CD14-positive monocyte (primary cell): ENCODE measurements around the gene ISCA2. TPM values are rescaled to one million over a fixed set of nuclear protein-coding genes. Genes with fewer than 3 reads are reported as not detected.

Experiments used
- DNase-seq, 3 donors: peaks; one replicate each; pipeline ENCODE4 v3.0.0-alpha.2; 2011 to 2022
- H2AFZ ChIP-seq: 2 replicates; pipeline ENCODE4 v1.6.0; 2012; ENCODE audit warnings: mild to moderate bottlenecking, low read depth, low read length, inconsistent platforms; ENCODE audit not compliant: insufficient read depth, poor library complexity, severe bottlenecking
- H3K27ac ChIP-seq, 2 donors: 1 replicate in 1 of 2; 2 replicates in 1 of 2; pipeline ENCODE4 v1.5.1; 2012 to 2013; ENCODE audit warnings: low read length in 2 of 2, control low read depth in 1 of 2, inconsistent platforms in 1 of 2, low read depth in 1 of 2, mild to moderate bottlenecking in 1 of 2
- H3K27me3 ChIP-seq, 2 donors: one replicate each; pipeline versions ENCODE4 v1.6.0 to v1.6.1; 2011 to 2013; ENCODE audit warnings: low read length in 2 of 2; ENCODE audit not compliant: control insufficient read depth in 2 of 2, insufficient read depth in 2 of 2
- H3K36me3 ChIP-seq, 2 donors: replicated peaks in 1 of 2; 1 replicate in 1 of 2; 2 replicates in 1 of 2; pipeline versions ENCODE4 v1.5.1 to v1.6.1; 2012 to 2013; ENCODE audit warnings: low read length in 2 of 2, control low read depth in 1 of 2, inconsistent platforms in 1 of 2, mild to moderate bottlenecking in 1 of 2; ENCODE audit not compliant: insufficient read depth in 2 of 2, control insufficient read depth in 1 of 2
- H3K4me1 ChIP-seq, 2 donors: 1 replicate in 1 of 2; 2 replicates in 1 of 2; pipeline versions ENCODE4 v1.5.1 to v1.6.1; 2012 to 2013; ENCODE audit warnings: low read length in 2 of 2, control low read depth in 1 of 2, inconsistent platforms in 1 of 2, mild to moderate bottlenecking in 1 of 2, moderate library complexity in 1 of 2; ENCODE audit not compliant: insufficient read depth in 2 of 2, control insufficient read depth in 1 of 2
- H3K4me2 ChIP-seq: replicated peaks from 2 replicates; pipeline ENCODE3; 2012; ENCODE audit warnings: low read length, moderate library complexity, mild to moderate bottlenecking; ENCODE audit not compliant: poor library complexity, severe bottlenecking; ENCODE audit errors: extremely low read depth
- H3K4me3 ChIP-seq, 3 experiments: fragments of 200-600 bp in 1 of 3; sonication (generic) in 1 of 3; replicated peaks in 1 of 3; 1 replicate in 2 of 3; 2 replicates in 1 of 3; pipeline ENCODE4 v1.5.1; 2011 to 2013; ENCODE audit warnings: low read length in 3 of 3, mild to moderate bottlenecking in 3 of 3, control low read depth in 2 of 3, low read depth in 2 of 3, inconsistent platforms in 1 of 3, moderate library complexity in 1 of 3
- H3K79me2 ChIP-seq: 2 replicates; pipeline ENCODE4 v1.6.0; 2012; ENCODE audit warnings: mild to moderate bottlenecking, control low read depth, inconsistent platforms, low read length, moderate library complexity; ENCODE audit not compliant: insufficient read depth
- H3K9ac ChIP-seq: 2 replicates; pipeline ENCODE4 v1.6.0; 2017; ENCODE audit warnings: low read length, mild to moderate bottlenecking; ENCODE audit not compliant: insufficient read depth, poor library complexity, severe bottlenecking
- H3K9me3 ChIP-seq, 2 donors: replicated peaks in 1 of 2; 1 replicate in 1 of 2; 2 replicates in 1 of 2; pipeline versions ENCODE4 v1.5.1 to v1.6.1; 2012 to 2013; ENCODE audit warnings: low read length in 2 of 2, control low read depth in 1 of 2; ENCODE audit not compliant: control insufficient read depth in 1 of 2, insufficient read depth in 1 of 2
- H4K20me1 ChIP-seq: 2 replicates; pipeline ENCODE4 v1.6.0; 2012; ENCODE audit warnings: mild to moderate bottlenecking, low read length, control low read depth, moderate library complexity; ENCODE audit not compliant: insufficient read depth
- H3K27ac Mint-ChIP-seq, 7 donors: one replicate each; pipeline ENCODE4 v1.8.0; 2020; ENCODE audit warnings: mild to moderate bottlenecking in 7 of 7, mixed read lengths in 7 of 7, moderate library complexity in 6 of 7, inconsistent platforms in 2 of 7
- H3K27me3 Mint-ChIP-seq, 3 donors: one replicate each; pipeline ENCODE4 v1.8.0; 2021 to 2022; ENCODE audit warnings: low read depth in 3 of 3, mild to moderate bottlenecking in 3 of 3, mixed read lengths in 3 of 3, moderate library complexity in 3 of 3, inconsistent platforms in 1 of 3
- H3K36me3 Mint-ChIP-seq, 2 donors: one replicate each; pipeline ENCODE4 v1.8.0; 2020; ENCODE audit warnings: mixed read lengths in 2 of 2, inconsistent platforms in 1 of 2, mild to moderate bottlenecking in 1 of 2
- H3K4me1 Mint-ChIP-seq: one replicate; pipeline ENCODE4 v1.8.0; 2020; ENCODE audit warnings: mild to moderate bottlenecking, mixed read lengths
- H3K4me3 Mint-ChIP-seq, 2 donors: one replicate each; pipeline ENCODE4 v1.8.0; 2020; ENCODE audit warnings: mild to moderate bottlenecking in 2 of 2, mixed read lengths in 2 of 2, moderate library complexity in 1 of 2
- H3K9me3 Mint-ChIP-seq, 7 donors: one replicate each; pipeline ENCODE4 v1.8.0; 2020 to 2022; ENCODE audit warnings: mixed read lengths in 7 of 7, mild to moderate bottlenecking in 6 of 7, moderate library complexity in 6 of 7, inconsistent platforms in 2 of 7
- CTCF ChIP-seq: fragments of 200-600 bp; IDR thresholded peaks from one replicate; pipeline ENCODE4 v1.8.0; 2022; ENCODE audit warnings: antibody characterized with exemption, mild to moderate bottlenecking
- WGBS: methylation state at CpG from one replicate; pipeline ENCODE4 v1.1.5; 2013; ENCODE audit warnings: missing lambda C conversion rate; ENCODE audit not compliant: insufficient coverage; 5-methylcytosine and 5-hydroxymethylcytosine counted together
- intact Hi-C, 2 donors: fragments of 100-400 bp; cut with micrococcal nuclease; formaldehyde crosslinking; loops; one replicate each; pipeline versions ENCODE4 v1.15.0 to v1.15.1; 2023
- polyA plus RNA-seq, 3 donors: library from polyadenylated mRNA; depleted of rRNA in 1 of 3; unstranded in 2 of 3; stranded (reverse) in 1 of 3; fragments of 300-500 nt in 2 of 3; fragments of >200 nt in 1 of 3; fragmentation: Illumina TruSeq in 2 of 3; gene quantifications; 1 replicate in 2 of 3; 2 replicates in 1 of 3; pipeline ENCODE4 v1.2.3, GENCODE V29; 2012 to 2021

ISCA2 gene
- polyA plus RNA-seq, 3 donors: 6.1 to 61.7 (median 55.9) TPM

DNA sequence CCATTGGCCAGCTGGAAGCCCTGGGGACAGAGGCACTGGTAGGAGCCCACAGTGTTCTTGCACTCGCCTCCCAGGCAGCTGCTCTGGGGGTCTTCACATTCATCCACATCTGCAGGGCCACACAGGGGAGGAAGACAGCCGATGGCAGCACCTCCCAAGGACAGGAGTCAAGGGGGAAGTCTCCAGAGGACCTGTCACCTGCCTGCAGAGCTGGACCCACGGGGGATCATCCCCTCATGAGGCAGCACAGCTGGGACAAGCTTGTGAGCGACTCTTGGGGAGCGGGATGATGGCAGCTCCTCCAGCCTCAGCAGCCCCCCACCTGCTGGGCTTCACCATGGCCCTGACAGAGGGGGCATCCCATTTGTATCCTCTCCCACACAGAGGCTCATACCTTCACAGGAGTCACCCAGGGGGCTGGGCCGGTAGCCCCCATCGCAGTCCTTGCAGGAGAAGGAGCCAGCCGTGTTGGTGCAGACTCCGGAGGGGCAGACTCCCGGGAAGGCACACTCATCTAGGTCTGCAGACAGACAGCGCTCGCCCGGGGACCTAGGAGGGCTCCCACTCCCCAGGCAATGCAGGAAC is 15.4 kb downstream of the ISCA2 start:
- Mint-ChIP-seq H3K9me3 (peaks cover 0 to 2% (median 0%) of the 10 kb centered on the region in 7 donors), H3K27me3 (peaks cover 1 to 5% (median 3%) of the 10 kb centered on the region in 3 donors), H3K4me3 (no peak overlapping the region), H3K27ac (peak overlapping the region in 1 of 7 donors; percentile 24), H3K36me3 (no peaks in the 10 kb centered on the region), H3K4me1 (peaks cover 9% of the 10 kb centered on the region)
- WGBS: 93% methylated on average over 8 of the region's 13 CpGs
- Histone ChIP-seq H3K4me3 (no peak overlapping the region), H3K27me3 (no peaks in the 10 kb centered on the region), H3K9me3 (no peaks in the 10 kb centered on the region), H3K4me1 (peaks cover 2 to 10% of the 10 kb centered on the region in 2 donors), H4K20me1 (no peaks in the 10 kb centered on the region), H2AFZ (no peak overlapping the region), H3K36me3 (no peaks in the 10 kb centered on the region), H3K27ac (no peak overlapping the region), H3K79me2 (no peaks in the 10 kb centered on the region), H3K4me2 (no peak overlapping the region), H3K9ac (no peak overlapping the region)
- intact Hi-C loops: no loop called here
- TF ChIP-seq CTCF: no peak
- no peak for DNase-seq

DNA sequence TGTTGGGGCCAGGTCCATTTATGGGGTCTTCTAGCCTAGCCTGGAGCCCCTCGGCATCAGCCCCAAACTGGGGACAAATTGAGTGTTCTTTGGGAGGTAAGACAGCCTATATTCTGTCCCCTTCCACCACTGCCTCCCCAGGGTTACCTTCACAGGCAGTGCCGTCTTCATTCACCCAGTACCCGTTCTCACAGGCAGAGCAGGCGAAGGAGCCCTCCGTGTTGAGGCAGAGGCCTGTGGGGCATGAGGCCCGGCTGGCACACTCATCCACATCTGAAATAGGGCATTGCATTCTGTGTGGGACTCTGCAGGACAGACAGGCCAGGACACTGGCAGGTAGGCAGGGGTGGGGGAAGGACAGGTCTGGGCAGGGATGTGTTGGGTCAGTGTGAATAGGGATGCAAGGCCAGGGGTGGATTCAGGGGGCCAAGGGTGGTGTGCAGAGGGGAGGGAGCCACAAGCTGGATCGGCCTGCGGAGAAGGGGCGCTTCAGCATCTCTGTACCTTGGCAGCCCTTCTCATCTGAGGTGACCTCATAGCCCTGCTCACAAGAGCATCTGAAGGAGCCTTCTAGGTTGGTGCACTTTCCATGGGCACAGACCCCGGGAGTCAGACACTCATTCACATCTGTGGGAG is 16.1 kb downstream of the ISCA2 start:
- H3K36me3 ChIP-seq: no peaks in the 10 kb centered on the region
- H2AFZ ChIP-seq: no peak overlapping the region
- H3K79me2 ChIP-seq: no peaks in the 10 kb centered on the region
- intact Hi-C loops: no loop called here
- TF ChIP-seq CTCF: no peak
- Mint-ChIP-seq H3K9me3 (peaks cover 0 to 2% (median 0%) of the 10 kb centered on the region in 7 donors), H3K4me1 (peaks cover 17% of the 10 kb centered on the region), H3K27me3 (peaks cover 1 to 5% (median 3%) of the 10 kb centered on the region in 3 donors), H3K4me3 (no peak overlapping the region), H3K27ac (peak overlapping the region in 1 of 7 donors; percentile 75), H3K36me3 (no peaks in the 10 kb centered on the region)
- no peak overlapping the region for H3K27ac ChIP-seq
- no peaks in the 10 kb centered on the region for H3K27me3 ChIP-seq
- peaks cover 10 to 18% of the 10 kb centered on the region in 2 donors for H3K4me1 ChIP-seq
- H3K4me3 ChIP-seq: no peak overlapping the region
- H3K4me2 ChIP-seq: no peak overlapping the region
- no peak overlapping the region for H3K9ac ChIP-seq
- no peak for DNase-seq
- H4K20me1 ChIP-seq: no peaks in the 10 kb centered on the region
- 96% methylated on average over 9 of the region's 10 CpGs for WGBS
- H3K9me3 ChIP-seq: no peaks in the 10 kb centered on the region
